Spleen (tissue), 7 donors: ENCODE results near the gene PITX1.

ENCODE experiments used
- CTCF ChIP-seq, 11 experiments: fragments of 200-600 bp in 7 of 11; fragments of 450-650 bp in 4 of 11; sonication (generic) in 4 of 11; IDR thresholded peaks in 8 of 11; conservative IDR thresholded peaks in 3 of 11; 1 replicate in 7 of 11; 2 replicates in 4 of 11; pipeline versions ENCODE4 v1.4.0 to v1.8.0; 2016 to 2021; ENCODE audit warnings: antibody characterized with exemption in 11 of 11, inconsistent platforms in 4 of 11, mild to moderate bottlenecking in 1 of 11
- POLR2A ChIP-seq, 3 donors: fragments of 450-650 bp; IDR thresholded peaks; one replicate each; pipeline ENCODE4 v1.5.1; 2017; ENCODE audit warnings: antibody characterized with exemption in 3 of 3, mild to moderate bottlenecking in 1 of 3
- donor health status: DM: no; HTN: no; CAD: no; lungs with moderate emphysema.
- donor health status: DM: no; HTN: no; CAD: no.
- donor health status: DM: no; HTN: no; CAD: no.

GRCh38 chr5:135009736-135010501, 24.1 kb downstream of the PITX1 start:
- no peak for TF ChIP-seq CTCF (IDR thresholded peaks at IDR 0.05 in 8 of 11, conservative IDR thresholded peaks at IDR 0.05 in 3 of 11)
- TF ChIP-seq POLR2A (IDR thresholded peaks at IDR 0.05), result no peak
